ENCODE measurements around the gene NAA10.

NAA10 gene

GRCh38 chrX:153921511-153922446 is 13.1 kb downstream of the NAA10 start:
- TF ChIP-seq TAF1 (IDR thresholded peaks at IDR 0.05; ENCODE audit: low read depth) (no peak), ZBTB7A (IDR thresholded peaks at IDR 0.05; ENCODE audit: low read depth) (no peak), EP300 (IDR thresholded peaks at IDR 0.05; ENCODE audit: borderline replicate concordance) (no peak)

GRCh38 chrX:153921070-153921469 is 13.8 kb downstream of the NAA10 start:
- TF ChIP-seq CREB1 (IDR thresholded peaks at IDR 0.05; ENCODE audit: low read depth) (no peak), TAF1 (IDR thresholded peaks at IDR 0.05; ENCODE audit: low read depth) (no peak)

GRCh38 chrX:153920546-153920945 is 14.3 kb downstream of the NAA10 start:
- TF ChIP-seq TAF1 (IDR thresholded peaks at IDR 0.05; ENCODE audit: low read depth) (no peak), FOXM1 (IDR thresholded peaks at IDR 0.05; ENCODE audit: borderline replicate concordance, low read depth) (no peak), TCF12 (IDR thresholded peaks at IDR 0.05; ENCODE audit: low read depth) (no peak), TEAD4 (IDR thresholded peaks at IDR 0.05) (no peak), NFIC (IDR thresholded peaks at IDR 0.05) (no peak), CEBPB (IDR thresholded peaks at IDR 0.05) (no peak), RAD21 (IDR thresholded peaks at IDR 0.05; ENCODE audit: low read depth) (no peak), MAX (IDR thresholded peaks at IDR 0.05) (no peak), REST (IDR thresholded peaks at IDR 0.05; ENCODE audit: low read depth) (no peak), USF1 (IDR thresholded peaks at IDR 0.05) (no peak), CREB1 (IDR thresholded peaks at IDR 0.05; ENCODE audit: low read depth) (no peak), EGR1 (IDR thresholded peaks at IDR 0.05) (no peak), EP300 (IDR thresholded peaks at IDR 0.05; ENCODE audit: borderline replicate concordance) (no peak), ZBTB7A (IDR thresholded peaks at IDR 0.05; ENCODE audit: low read depth) (no peak), YY1 (IDR thresholded peaks at IDR 0.05; ENCODE audit: low read depth) (no peak)

GRCh38 chrX:153919281-153919680 is 15.6 kb downstream of the NAA10 start:
- TF ChIP-seq TAF1 (IDR thresholded peaks at IDR 0.05; ENCODE audit: low read depth) (no peak), YY1 (IDR thresholded peaks at IDR 0.05; ENCODE audit: low read depth) (no peak), FOXM1 (IDR thresholded peaks at IDR 0.05; ENCODE audit: borderline replicate concordance, low read depth) (no peak), TCF12 (IDR thresholded peaks at IDR 0.05; ENCODE audit: low read depth) (no peak)

GRCh38 chrX:153917869-153918268 is 17.0 kb downstream of the NAA10 start:
- TF ChIP-seq USF1 (IDR thresholded peaks at IDR 0.05) (no peak), TCF12 (IDR thresholded peaks at IDR 0.05; ENCODE audit: low read depth) (no peak), MAX (IDR thresholded peaks at IDR 0.05) (no peak), CREB1 (IDR thresholded peaks at IDR 0.05; ENCODE audit: low read depth) (no peak), ZBTB7A (IDR thresholded peaks at IDR 0.05; ENCODE audit: low read depth) (no peak), CEBPB (IDR thresholded peaks at IDR 0.05) (no peak), RAD21 (IDR thresholded peaks at IDR 0.05; ENCODE audit: low read depth) (no peak), YY1 (IDR thresholded peaks at IDR 0.05; ENCODE audit: low read depth) (no peak), NFIC (IDR thresholded peaks at IDR 0.05) (no peak), TAF1 (IDR thresholded peaks at IDR 0.05; ENCODE audit: low read depth) (no peak), FOXM1 (IDR thresholded peaks at IDR 0.05; ENCODE audit: borderline replicate concordance, low read depth) (no peak), TEAD4 (IDR thresholded peaks at IDR 0.05) (no peak), EGR1 (IDR thresholded peaks at IDR 0.05) (no peak), EP300 (IDR thresholded peaks at IDR 0.05; ENCODE audit: borderline replicate concordance) (no peak), REST (IDR thresholded peaks at IDR 0.05; ENCODE audit: low read depth) (no peak)

- TF ChIP-seq REST (IDR thresholded peaks at IDR 0.05; ENCODE audit: low read depth): no peak
- TF ChIP-seq ZBTB7A (IDR thresholded peaks at IDR 0.05; ENCODE audit: low read depth): no peak
- no peak for TF ChIP-seq CEBPB (IDR thresholded peaks at IDR 0.05)
- no peak for TF ChIP-seq YY1 (IDR thresholded peaks at IDR 0.05; ENCODE audit: low read depth)
- TF ChIP-seq USF1 (IDR thresholded peaks at IDR 0.05): no peak
- TF ChIP-seq NFIC (IDR thresholded peaks at IDR 0.05): no peak
- TF ChIP-seq MAX (IDR thresholded peaks at IDR 0.05): no peak
- no peak for TF ChIP-seq RAD21 (IDR thresholded peaks at IDR 0.05; ENCODE audit: low read depth)
- TF ChIP-seq TCF12 (IDR thresholded peaks at IDR 0.05; ENCODE audit: low read depth): no peak
- no peak for TF ChIP-seq EGR1 (IDR thresholded peaks at IDR 0.05)
- no peak for TF ChIP-seq EP300 (IDR thresholded peaks at IDR 0.05; ENCODE audit: borderline replicate concordance)
- no peak for TF ChIP-seq FOXM1 (IDR thresholded peaks at IDR 0.05; ENCODE audit: borderline replicate concordance, low read depth)
- no peak for TF ChIP-seq TAF1 (IDR thresholded peaks at IDR 0.05; ENCODE audit: low read depth)
- TF ChIP-seq CREB1 (IDR thresholded peaks at IDR 0.05; ENCODE audit: low read depth): no peak
- TF ChIP-seq TEAD4 (IDR thresholded peaks at IDR 0.05): no peak
Observed at GRCh38 chrX:153913701-153914100, 21.1 kb downstream of the NAA10 start.

Measured in Ishikawa (cell line).